ENCODE measurements around the gene WFIKKN2. TPM values are rescaled to one million over a fixed set of nuclear protein-coding genes. Genes with fewer than 3 reads are reported as not detected.

Gene WFIKKN2
- total RNA-seq, 1 experiment from 2014 or later = not detected

GRCh38 chr17:50848039-50848438, 12.7 kb downstream of the WFIKKN2 start:
- Mint-ChIP-seq H3K27ac (ENCODE audit: unreplicated experiment) (no peak overlapping the region), H3K4me1 (ENCODE audit: low read depth, unreplicated experiment) (peaks cover 19% of the 10 kb centered on the region), H3K4me3 (ENCODE audit: unreplicated experiment) (no peak overlapping the region), H3K36me3 (ENCODE audit: insufficient read depth, unreplicated experiment) (no peaks in the 10 kb centered on the region), H3K9me3 (ENCODE audit: unreplicated experiment) (no peaks in the 10 kb centered on the region), H3K27me3 (ENCODE audit: insufficient read depth, unreplicated experiment) (no peaks in the 10 kb centered on the region)
- Histone ChIP-seq H3K4me3 (ENCODE audit: low read depth, low read length) (no peak overlapping the region), H3K4me1 (peaks cover 31% of the 10 kb centered on the region), H3K27me3 (replicated peaks; ENCODE audit: control insufficient read depth, insufficient read depth, low read length) (no peaks in the 10 kb centered on the region), H3K9me3 (no peaks in the 10 kb centered on the region), H3K36me3 (ENCODE audit: control insufficient read depth, insufficient read depth, low read length) (no peaks in the 10 kb centered on the region)
- peak in 1 of 2 experiments; percentile 29 for DNase-seq
- intact Hi-C loops (cut with micrococcal nuclease; ENCODE audit: unreplicated experiment) = loop anchor here (10.0 kb wide), 1 partner anchor 143 kb away; the partner anchor contains the start of gene ANKRD40
- ChIA-PET POLR2A (interaction anchor here (1.1 kb wide), 1 partner anchor 19 kb away, joined by 3 read pairs; the partner anchor contains the start of gene TOB1), CTCF (interaction anchor here (0.6 to 13.7 kb wide), 5 partner anchors 16 to 109 kb away, joined by 3 to 247 read pairs (median 11); no protein-coding TSS in a partner anchor)
- TF ChIP-seq CTCF (IDR thresholded peaks at IDR 0.05; ENCODE audit: insufficient read depth in 1 of 2, low read depth in 1 of 2, low read length in 1 of 2, severe bottlenecking in 1 of 2, unreplicated experiment in 1 of 2) = no peak
- no TSS peak for BruUV-seq (replicated peaks)

- Mint-ChIP-seq H3K4me1 (ENCODE audit: low read depth, unreplicated experiment) (peaks cover 26% of the 10 kb centered on the region), H3K27me3 (ENCODE audit: insufficient read depth, unreplicated experiment) (no peaks in the 10 kb centered on the region), H3K4me3 (ENCODE audit: unreplicated experiment) (no peak overlapping the region), H3K36me3 (ENCODE audit: insufficient read depth, unreplicated experiment) (no peaks in the 10 kb centered on the region), H3K27ac (ENCODE audit: unreplicated experiment) (no peak overlapping the region), H3K9me3 (ENCODE audit: unreplicated experiment) (no peaks in the 10 kb centered on the region)
- ChIA-PET CTCF (interaction anchor here (0.6 to 13.7 kb wide), 7 partner anchors 16 to 1050 kb away, joined by 3 to 247 read pairs (median 3); no protein-coding TSS in a partner anchor), POLR2A (interaction anchor here (1.1 kb wide), 1 partner anchor 18 kb away, joined by 3 read pairs; the partner anchor contains the start of gene TOB1)
- DNase-seq = no peak
- intact Hi-C loops (cut with micrococcal nuclease; ENCODE audit: unreplicated experiment) = loop anchor here (10.0 kb wide), 1 partner anchor 144 kb away; the partner anchor contains the start of gene ANKRD40
- no peaks in the 10 kb centered on the region for H3K36me3 ChIP-seq (ENCODE audit: control insufficient read depth, insufficient read depth, low read length)
- TF ChIP-seq CTCF (IDR thresholded peaks at IDR 0.05; ENCODE audit: insufficient read depth in 1 of 2, low read depth in 1 of 2, low read length in 1 of 2, severe bottlenecking in 1 of 2, unreplicated experiment in 1 of 2) = no peak
- no peaks in the 10 kb centered on the region for H3K27me3 ChIP-seq (replicated peaks; ENCODE audit: control insufficient read depth, insufficient read depth, low read length)
- peaks cover 37% of the 10 kb centered on the region for H3K4me1 ChIP-seq
- H3K4me3 ChIP-seq (ENCODE audit: low read depth, low read length) = no peak overlapping the region
- no peaks in the 10 kb centered on the region for H3K9me3 ChIP-seq
- no TSS peak for BruUV-seq (replicated peaks)
Measured at GRCh38 chr17:50848711-50849110, 13.3 kb downstream of the WFIKKN2 start.

GRCh38 chr17:50850640-50851039, 15.3 kb downstream of the WFIKKN2 start:
- Histone ChIP-seq H3K4me1 (peaks cover 21% of the 10 kb centered on the region), H3K4me3 (ENCODE audit: low read depth, low read length) (no peak overlapping the region), H3K27me3 (replicated peaks; ENCODE audit: control insufficient read depth, insufficient read depth, low read length) (no peaks in the 10 kb centered on the region), H3K9me3 (no peaks in the 10 kb centered on the region), H3K36me3 (ENCODE audit: control insufficient read depth, insufficient read depth, low read length) (no peaks in the 10 kb centered on the region)
- Mint-ChIP-seq H3K27ac (ENCODE audit: unreplicated experiment) (no peak overlapping the region), H3K4me3 (ENCODE audit: unreplicated experiment) (no peak overlapping the region), H3K27me3 (ENCODE audit: insufficient read depth, unreplicated experiment) (no peaks in the 10 kb centered on the region), H3K9me3 (ENCODE audit: unreplicated experiment) (no peaks in the 10 kb centered on the region), H3K4me1 (ENCODE audit: low read depth, unreplicated experiment) (peaks cover 26% of the 10 kb centered on the region), H3K36me3 (ENCODE audit: insufficient read depth, unreplicated experiment) (no peaks in the 10 kb centered on the region)
- no TSS peak for BruUV-seq (replicated peaks)
- ChIA-PET POLR2A (no interaction called here), CTCF (interaction anchor here (0.6 to 13.7 kb wide), 7 partner anchors 16 to 113 kb away, joined by 3 to 247 read pairs (median 21); no protein-coding TSS in a partner anchor)
- DNase-seq = peak in 1 of 2 experiments; percentile 35
- intact Hi-C loops (cut with micrococcal nuclease; ENCODE audit: unreplicated experiment) = no loop called here
- TF ChIP-seq CTCF (IDR thresholded peaks at IDR 0.05; ENCODE audit: insufficient read depth in 1 of 2, low read depth in 1 of 2, low read length in 1 of 2, severe bottlenecking in 1 of 2, unreplicated experiment in 1 of 2) = no peak
